RPMI7951 (cell line): ENCODE results near the gene ZNF414. TPM values are rescaled to one million over a fixed set of nuclear protein-coding genes. Genes with fewer than 3 reads are reported as not detected.
"Not testable (repeated sequence)": the region's sequence is repeated elsewhere in the genome, so short reads cannot be mapped to it uniquely, and the experiment has no call there.

Experiments
- DNase-seq: peaks from one replicate; pipeline ENCODE4 v3.0.0-alpha.2; 2012; ENCODE audit warnings: low read depth
- total RNA-seq: library from RNA; depleted of rRNA; stranded (reverse); fragments of >200 nt; shearing (Covaris generic); gene quantifications from 2 replicates; pipeline ENCODE4 v1.2.3, GENCODE V29; 2014; rRNA removed

The ZNF414 gene, protein sequence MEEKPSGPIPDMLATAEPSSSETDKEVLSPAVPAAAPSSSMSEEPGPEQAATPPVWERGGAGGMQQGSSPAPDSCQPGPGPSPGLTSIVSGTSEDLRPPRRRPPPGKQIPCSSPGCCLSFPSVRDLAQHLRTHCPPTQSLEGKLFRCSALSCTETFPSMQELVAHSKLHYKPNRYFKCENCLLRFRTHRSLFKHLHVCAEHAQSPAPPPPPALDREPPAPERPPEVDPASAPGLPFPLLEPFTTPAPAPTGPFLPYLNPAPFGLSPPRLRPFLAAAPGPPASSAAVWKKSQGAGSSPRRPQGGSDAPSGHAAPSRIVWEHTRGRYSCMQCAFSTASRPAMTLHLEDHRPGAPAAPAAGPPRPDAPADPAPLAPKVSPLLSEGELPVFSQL
- 2.1 and 5.9 TPM in 2 replicates for total RNA-seq

- peak; percentile 98 for DNase-seq
These were observed at the start of gene ZNF414 for GRCh38 chr19:8513687-8514504. ZNF414 (minus strand) TSS chr19:8514167; CDS start chr19:8514046, 121 bp downstream.

DNA sequence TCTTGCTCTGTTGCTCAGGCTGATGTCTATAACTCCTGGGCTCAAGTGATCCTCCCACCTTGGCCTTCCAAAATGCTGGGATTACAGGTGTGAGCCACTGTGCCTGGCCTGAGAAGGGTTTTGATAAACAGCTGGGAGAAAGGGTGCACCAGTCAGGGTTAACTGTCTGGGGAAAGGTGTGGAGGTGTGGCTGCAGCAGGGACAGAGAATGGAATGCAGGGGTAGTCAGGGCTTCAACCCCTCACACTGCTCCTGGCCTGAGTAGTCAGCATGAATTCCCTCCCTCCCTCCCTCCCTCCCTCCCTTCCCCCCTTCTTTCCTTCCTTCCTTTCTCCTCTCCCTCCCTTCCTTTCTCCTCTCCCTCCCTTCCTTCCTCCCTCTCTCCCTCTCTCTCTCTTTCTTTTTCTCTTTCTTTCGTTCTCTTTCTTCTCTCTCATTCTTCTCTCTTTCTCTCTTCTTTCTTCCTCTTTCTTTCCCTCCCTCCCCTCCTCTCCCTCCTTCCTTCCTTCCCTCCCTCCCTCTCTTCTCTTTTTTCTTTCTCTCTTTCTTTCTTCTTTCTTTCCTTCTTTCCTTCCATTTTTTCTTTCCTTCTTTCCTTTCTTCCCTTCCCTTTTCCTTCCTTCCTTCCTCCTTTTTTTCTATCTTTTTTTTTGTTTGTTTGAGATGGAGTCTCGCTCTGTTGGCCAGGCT, 47.3 kb upstream of the ZNF414 start:
- DNase-seq: no peak

- no peak for DNase-seq
These were observed 44.4 kb upstream of the ZNF414 start for GRCh38 chr19:8558325-8558724.

- DNase-seq: no peak
These were observed 43.8 kb upstream of the ZNF414 start for GRCh38 chr19:8557642-8558238.

- not testable (repeated sequence) for DNase-seq
These were observed 39.8 kb upstream of the ZNF414 start for GRCh38 chr19:8553729-8554128.

DNA sequence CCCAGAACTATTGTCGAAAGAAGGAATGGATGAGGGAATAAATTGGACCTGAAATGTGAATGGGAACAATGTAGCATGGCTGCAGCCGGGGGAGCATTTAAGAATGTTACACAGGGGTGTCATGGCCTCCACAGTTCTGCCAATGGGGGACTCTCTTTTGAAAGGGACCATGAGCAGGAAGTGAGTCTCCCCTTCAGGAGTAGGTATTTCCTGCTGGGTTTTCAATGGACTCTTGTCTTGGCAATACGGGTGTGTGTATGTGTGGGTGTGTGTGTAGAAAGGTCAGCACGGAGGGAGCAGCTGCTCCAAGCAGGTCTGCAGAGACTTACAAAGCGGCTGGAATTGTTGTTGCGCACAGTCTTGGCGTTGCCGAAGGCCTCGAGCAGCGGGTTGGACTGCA, 38.8 kb upstream of the ZNF414 start:
- DNase-seq: peak; percentile 42

DNA sequence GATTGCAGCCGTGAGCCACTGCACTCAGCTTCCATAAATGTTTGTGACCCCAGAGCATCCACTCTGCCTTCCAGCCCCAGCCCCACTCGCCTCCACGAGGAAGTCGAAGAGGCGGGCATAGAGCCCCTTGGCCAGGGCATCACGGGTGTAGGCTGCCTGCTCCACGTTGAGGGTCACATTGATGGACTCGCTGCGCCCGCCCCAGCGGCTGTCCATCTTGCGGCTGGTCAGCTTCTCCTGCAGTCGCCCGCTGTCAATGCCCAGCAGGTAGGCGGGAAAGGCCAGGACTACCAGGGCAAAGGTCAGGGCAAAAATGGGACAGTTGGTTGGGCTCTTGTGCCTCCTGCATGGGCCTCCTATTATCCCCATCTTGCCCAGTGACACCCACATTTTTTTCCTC, 36.1 kb upstream of the ZNF414 start:
- no peak for DNase-seq

DNA sequence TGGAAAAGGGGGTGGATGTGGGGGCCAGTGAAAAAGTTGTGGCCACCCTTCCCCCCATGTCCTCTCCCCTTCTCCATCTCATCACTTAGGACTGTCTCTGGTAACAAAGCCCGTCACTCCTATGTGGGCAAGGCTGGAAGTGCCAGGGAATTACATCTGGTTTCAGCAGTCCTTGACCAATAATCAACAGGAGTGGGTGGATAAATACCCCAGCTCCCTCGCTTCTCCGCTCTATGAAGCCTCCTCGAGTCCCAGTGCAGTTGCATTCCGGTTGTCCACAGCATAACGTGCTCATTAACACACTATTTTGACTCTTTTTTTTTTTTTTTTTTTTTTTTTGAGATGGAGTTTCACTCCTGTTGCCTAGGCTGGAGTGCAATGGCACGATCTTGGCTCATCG, 31.8 kb upstream of the ZNF414 start:
- DNase-seq: no peak

DNA sequence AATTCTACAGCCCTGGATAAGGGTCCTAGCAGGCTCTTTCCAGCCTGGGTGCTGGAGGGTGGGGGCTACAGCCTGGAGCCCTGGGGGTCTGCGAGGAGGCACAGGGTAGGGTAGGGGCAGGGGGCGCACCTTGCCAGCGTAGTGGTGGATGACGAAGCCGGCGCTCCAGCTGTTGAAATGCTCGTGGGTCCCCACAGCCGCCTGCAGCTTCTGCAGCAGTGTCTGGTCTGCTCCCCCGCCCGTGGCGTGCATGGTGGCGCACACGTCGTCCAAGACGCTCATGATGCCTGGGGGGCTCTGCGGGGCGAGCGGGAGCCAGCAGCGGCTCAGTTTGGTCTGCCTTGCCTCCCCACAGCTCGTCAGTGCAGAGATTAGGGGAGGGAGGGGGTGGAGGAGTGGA, 30.2 kb upstream of the ZNF414 start:
- no peak for DNase-seq

- DNase-seq: no peak
These were observed 25.7 kb upstream of the ZNF414 start for GRCh38 chr19:8539621-8540149.

DNA sequence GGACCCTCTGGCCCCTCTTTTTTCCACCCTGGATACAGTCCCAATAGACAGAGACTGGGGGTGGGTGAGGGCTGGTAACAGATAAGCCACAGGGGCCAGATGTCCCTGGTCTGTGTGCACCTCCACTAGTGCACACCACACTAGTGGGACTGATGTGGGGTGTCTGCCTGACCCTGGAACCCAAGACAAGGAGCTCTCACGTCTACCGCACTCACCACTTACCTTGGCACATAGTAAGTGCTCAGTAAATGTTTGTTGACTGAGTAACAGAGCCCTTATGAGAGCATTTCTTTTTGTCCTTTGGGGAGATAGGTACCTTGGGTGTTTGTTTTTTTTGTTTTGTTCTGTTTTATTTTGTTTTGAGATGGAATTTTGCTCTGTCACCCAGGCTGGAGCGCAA, 23.1 kb upstream of the ZNF414 start:
- DNase-seq: no peak

DNA sequence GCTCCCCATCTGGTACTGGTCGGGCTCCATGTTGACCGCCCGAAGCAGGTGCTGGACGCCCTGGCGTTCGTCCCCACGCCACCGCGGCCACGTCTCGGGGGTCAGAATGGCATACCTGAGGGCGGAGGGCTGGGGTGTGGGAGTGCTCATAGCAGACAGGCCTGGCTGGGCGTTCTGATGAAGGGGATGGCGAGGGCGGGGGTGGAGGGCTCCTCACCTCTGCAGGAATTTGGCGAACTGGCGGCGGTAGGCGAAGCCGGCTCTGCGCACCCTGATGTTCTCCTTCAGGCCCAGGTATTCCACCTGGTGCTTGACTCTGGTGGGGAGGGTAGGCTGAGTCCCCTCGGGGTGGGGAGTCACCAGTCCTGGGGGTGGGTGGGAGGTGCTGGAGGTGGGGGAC, 22.3 kb upstream of the ZNF414 start:
- DNase-seq: no peak

DNA sequence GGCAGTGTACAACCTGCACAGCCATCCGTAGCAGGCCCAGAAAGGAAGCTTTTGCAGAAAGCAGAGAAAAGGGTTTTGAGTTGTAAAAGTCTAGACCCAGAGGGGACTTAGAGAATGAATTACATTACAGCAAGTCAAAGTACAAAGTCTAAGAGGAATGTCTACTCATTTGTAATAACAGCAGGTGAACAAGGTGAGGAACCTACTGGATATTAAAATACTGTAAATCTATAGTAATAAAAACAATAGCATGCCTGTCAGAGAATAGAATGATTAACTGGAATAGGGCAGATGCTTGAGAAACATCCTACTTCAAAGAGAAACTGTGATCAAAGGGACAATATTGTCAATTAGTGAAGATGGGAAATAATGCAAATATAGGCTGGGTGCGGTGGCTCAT, 18.3 kb upstream of the ZNF414 start:
- DNase-seq: no peak

DNA sequence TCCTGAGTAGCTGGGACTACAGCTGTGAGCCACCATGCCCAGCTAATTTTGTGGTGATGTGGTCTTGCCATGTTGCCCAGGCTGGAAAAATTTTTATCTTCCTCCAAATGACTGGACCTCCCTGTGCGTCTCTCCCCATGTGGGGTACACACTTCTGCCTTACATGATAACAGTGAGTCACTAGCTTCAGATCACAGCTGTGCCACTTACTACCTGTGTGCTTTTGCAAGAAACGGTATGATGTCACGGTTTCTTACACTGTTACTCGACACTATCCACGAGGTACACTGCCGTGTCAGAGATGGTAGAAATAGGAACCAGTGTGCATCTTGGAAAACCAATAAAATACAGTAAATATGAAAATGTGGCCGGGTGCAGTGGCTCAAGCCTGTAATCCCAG, 17.5 kb upstream of the ZNF414 start:
- DNase-seq: no peak

DNA sequence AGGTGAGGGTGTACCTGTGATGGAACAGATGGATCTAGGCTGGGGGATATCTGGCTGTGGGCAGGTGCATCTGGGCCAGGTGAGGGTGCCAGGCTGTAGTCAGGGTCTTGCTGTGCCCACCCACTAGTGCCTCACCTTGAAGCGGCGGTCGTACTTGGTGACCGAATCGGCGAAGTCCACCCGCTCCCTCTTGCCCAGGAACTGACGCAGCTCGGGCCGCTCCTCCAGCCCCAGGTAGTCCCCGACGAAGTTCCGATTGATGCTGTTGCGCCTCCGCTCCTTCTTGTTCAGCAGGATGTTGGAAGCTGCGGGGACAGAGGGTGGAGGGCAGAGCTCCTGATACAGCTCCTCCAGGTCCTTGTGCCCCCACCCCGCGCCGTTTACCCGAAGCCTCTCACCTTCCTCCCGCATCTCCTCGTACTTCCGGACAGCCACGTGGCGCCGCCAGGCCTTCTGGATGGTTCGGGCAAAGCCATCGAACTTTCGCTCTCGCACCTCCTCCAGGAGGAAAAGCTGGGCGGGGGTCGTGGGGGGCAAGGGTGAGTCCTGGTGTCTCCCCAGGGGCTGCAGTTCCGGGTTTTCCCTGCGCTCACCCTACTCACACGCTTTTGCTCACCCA, 16.2 kb upstream of the ZNF414 start:
- no peak for DNase-seq

DNA sequence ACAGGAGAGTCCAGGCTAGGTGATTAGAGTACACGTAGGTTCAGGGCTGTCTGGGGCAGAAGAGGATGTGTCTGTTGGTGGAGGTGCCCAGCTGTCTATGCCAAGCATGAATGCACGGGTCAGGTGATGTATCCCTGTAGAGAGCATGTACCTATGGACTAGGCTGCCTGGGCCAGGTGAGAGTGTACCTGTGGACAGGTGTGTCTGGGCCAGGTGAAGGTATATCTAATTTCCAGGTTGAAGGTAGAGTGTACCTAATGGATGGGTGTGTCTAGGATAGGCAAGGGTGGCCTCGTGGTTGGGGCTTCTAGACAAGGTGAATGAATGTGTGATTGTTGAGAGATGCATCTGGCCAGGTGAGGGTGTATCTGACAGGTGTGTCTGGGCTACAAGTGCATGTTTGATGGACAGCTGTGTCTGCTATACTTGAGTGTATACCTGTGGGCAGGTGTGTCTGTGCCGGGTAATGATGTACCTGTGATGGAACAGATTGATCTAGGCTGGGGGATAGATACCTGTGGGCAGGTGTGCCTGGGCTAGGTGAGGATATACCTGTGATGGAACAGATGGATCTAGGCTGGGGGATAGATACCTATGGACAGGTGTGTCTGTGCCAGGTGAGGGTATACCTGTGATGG, 15.5 kb upstream of the ZNF414 start:
- DNase-seq: no peak

GRCh38 chr19:8528500-8528899, 14.5 kb upstream of the ZNF414 start:
- DNase-seq: no peak

- peak; percentile 88 for DNase-seq
These were observed 12.6 kb upstream of the ZNF414 start for GRCh38 chr19:8526345-8527091.

- no peak for DNase-seq
These were observed 11.4 kb upstream of the ZNF414 start for GRCh38 chr19:8525401-8525684.

- no peak for DNase-seq
These were observed 5.4 kb upstream of the ZNF414 start for GRCh38 chr19:8519388-8519787.
